ENCODE data around the gene RANGRF.

DNA sequence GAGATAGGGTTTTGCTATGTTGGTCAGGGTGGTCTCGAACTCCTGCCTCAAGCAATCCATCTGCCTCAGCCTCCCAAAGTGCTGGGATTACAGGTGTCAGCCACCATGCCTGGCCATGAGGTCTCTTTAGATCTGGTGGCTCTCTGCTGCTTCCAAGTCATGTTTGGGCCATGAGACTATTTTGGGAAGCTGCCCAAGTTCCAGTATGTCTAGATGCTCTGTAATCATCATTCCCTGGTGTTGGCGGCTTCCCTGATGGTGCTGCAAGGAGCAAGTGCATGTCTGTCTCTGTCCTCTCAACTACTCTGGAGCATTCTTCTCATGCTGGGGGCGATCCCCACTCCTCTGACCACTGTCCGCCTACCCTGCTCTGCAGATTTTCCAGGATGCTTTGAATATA, 44.8 kb downstream of the RANGRF start:
- TF ChIP-seq, protein P1, sequence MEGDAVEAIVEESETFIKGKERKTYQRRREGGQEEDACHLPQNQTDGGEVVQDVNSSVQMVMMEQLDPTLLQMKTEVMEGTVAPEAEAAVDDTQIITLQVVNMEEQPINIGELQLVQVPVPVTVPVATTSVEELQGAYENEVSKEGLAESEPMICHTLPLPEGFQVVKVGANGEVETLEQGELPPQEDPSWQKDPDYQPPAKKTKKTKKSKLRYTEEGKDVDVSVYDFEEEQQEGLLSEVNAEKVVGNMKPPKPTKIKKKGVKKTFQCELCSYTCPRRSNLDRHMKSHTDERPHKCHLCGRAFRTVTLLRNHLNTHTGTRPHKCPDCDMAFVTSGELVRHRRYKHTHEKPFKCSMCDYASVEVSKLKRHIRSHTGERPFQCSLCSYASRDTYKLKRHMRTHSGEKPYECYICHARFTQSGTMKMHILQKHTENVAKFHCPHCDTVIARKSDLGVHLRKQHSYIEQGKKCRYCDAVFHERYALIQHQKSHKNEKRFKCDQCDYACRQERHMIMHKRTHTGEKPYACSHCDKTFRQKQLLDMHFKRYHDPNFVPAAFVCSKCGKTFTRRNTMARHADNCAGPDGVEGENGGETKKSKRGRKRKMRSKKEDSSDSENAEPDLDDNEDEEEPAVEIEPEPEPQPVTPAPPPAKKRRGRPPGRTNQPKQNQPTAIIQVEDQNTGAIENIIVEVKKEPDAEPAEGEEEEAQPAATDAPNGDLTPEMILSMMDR (conservative IDR thresholded peaks at IDR 0.05) = no peak
- no peak for TF ChIP-seq ZFX (IDR thresholded peaks at IDR 0.05)
